Suppressor macrophage (primary cell): Measurements from ENCODE around the gene USP19.

Source experiments
- DNase-seq, 4 experiments: peaks; one replicate each; pipeline ENCODE4 v3.0.0-alpha.2; 2020 to 2022

The USP19 gene

GRCh38 chr3:49098910-49099630 lies 21.6 kb downstream of the USP19 start:
- DNase-seq: no peak

GRCh38 chr3:49098429-49098828 lies 22.2 kb downstream of the USP19 start:
- DNase-seq: no peak

- DNase-seq: peak; percentile 99 to 100 (median 99)
These were observed 26.5 kb downstream of the USP19 start, which contains the start of gene QRICH1 for GRCh38 chr3:49093853-49094767. Gene QRICH1 (minus strand): TSS chr3:49094071. CDS start chr3:49077017, 17,054 bp downstream.

- peak; percentile 82 to 93 (median 87) for DNase-seq
These were observed 27.4 kb downstream of the USP19 start for GRCh38 chr3:49092938-49093852.

GRCh38 chr3:49081429-49081828 lies 39.2 kb downstream of the USP19 start:
- DNase-seq: no peak

- no peak for DNase-seq
These were observed 41.4 kb downstream of the USP19 start for GRCh38 chr3:49079270-49079669.

GRCh38 chr3:49076646-49077045 lies 44.0 kb downstream of the USP19 start:
- no peak for DNase-seq

- no peak for DNase-seq
These were observed 44.5 kb downstream of the USP19 start for GRCh38 chr3:49076116-49076515.
